ENCODE data around the gene MACF1. TPM values are rescaled to one million over a fixed set of nuclear protein-coding genes. Genes with fewer than 3 reads are reported as not detected.
A peak's percentile ranks its signal among the peaks of the same experiment; 100 is the strongest.
"Not testable (repeated sequence)": the region's sequence is repeated elsewhere in the genome, so short reads cannot be mapped to it uniquely, and the experiment has no call there.

Gene MACF1
- polyA plus RNA-seq, 4 donors: 208 to 264 (median 240) TPM

GRCh38 chr1:39484564-39484963, 280.1 kb downstream of the MACF1 start:
- no peak for DNase-seq (ENCODE audit: low read depth in 4 of 4, low spot score in 3 of 4)

- DNase-seq (ENCODE audit: low read depth in 4 of 4, low spot score in 3 of 4): no peak
Observed at GRCh38 chr1:39485046-39485803, 280.7 kb downstream of the MACF1 start.

- DNase-seq (ENCODE audit: low read depth in 4 of 4, low spot score in 3 of 4): no peak
Observed at GRCh38 chr1:39488012-39488545, 283.6 kb downstream of the MACF1 start.

GRCh38 chr1:39488793-39489566, 284.5 kb downstream of the MACF1 start:
- no peak for DNase-seq (ENCODE audit: low read depth in 4 of 4, low spot score in 3 of 4)

GRCh38 chr1:39489567-39490239, 285.2 kb downstream of the MACF1 start:
- DNase-seq (ENCODE audit: low read depth in 4 of 4, low spot score in 3 of 4): no peak

- no peak for DNase-seq (ENCODE audit: low read depth in 4 of 4, low spot score in 3 of 4)
Observed at GRCh38 chr1:39490596-39491145, 286.2 kb downstream of the MACF1 start.

GRCh38 chr1:39491146-39491921, 286.8 kb downstream of the MACF1 start, which contains the start of gene BMP8A:
Gene BMP8A, plus strand, starts transcription at chr1:39491636. Its CDS starts 356 bp downstream, at chr1:39491992.
- no peak for DNase-seq (ENCODE audit: low read depth in 4 of 4, low spot score in 3 of 4)

- DNase-seq (ENCODE audit: low read depth in 4 of 4, low spot score in 3 of 4): not testable (repeated sequence)
Observed at GRCh38 chr1:39492118-39493042, 287.9 kb downstream of the MACF1 start.

GRCh38 chr1:39493043-39493810, 288.7 kb downstream of the MACF1 start:
- DNase-seq (ENCODE audit: low read depth in 4 of 4, low spot score in 3 of 4): not testable (repeated sequence)

GRCh38 chr1:39494671-39495410, 290.3 kb downstream of the MACF1 start:
- DNase-seq (ENCODE audit: low read depth in 4 of 4, low spot score in 3 of 4): no peak

- DNase-seq (ENCODE audit: low read depth in 4 of 4, low spot score in 3 of 4): not testable (repeated sequence)
Observed at GRCh38 chr1:39496520-39496919, 292.0 kb downstream of the MACF1 start.

- no peak for DNase-seq (ENCODE audit: low read depth in 4 of 4, low spot score in 3 of 4)
Observed at GRCh38 chr1:39497585-39497984, 293.1 kb downstream of the MACF1 start.

GRCh38 chr1:39498096-39498710, 293.7 kb downstream of the MACF1 start:
- peak in 2 of 4 donors; percentile 47 to 53 for DNase-seq (ENCODE audit: low read depth in 4 of 4, low spot score in 3 of 4)

GRCh38 chr1:39498821-39499220, 294.3 kb downstream of the MACF1 start:
- not testable (repeated sequence) for DNase-seq (ENCODE audit: low read depth in 4 of 4, low spot score in 3 of 4)

- DNase-seq (ENCODE audit: low read depth in 4 of 4, low spot score in 3 of 4): no peak
Observed at GRCh38 chr1:39499668-39500067, 295.2 kb downstream of the MACF1 start.

- no peak for DNase-seq (ENCODE audit: low read depth in 4 of 4, low spot score in 3 of 4)
Observed at GRCh38 chr1:39500862-39501389, 296.4 kb downstream of the MACF1 start.

- DNase-seq (ENCODE audit: low read depth in 4 of 4, low spot score in 3 of 4): no peak
Observed at GRCh38 chr1:39501666-39502065, 297.2 kb downstream of the MACF1 start.

Measured in right renal pelvis (tissue), 4 donors.